K562 (cell line): ENCODE measurements around the gene CAPN12. TPM values are rescaled to one million over a fixed set of nuclear protein-coding genes. Genes with fewer than 3 reads are reported as not detected.

ENCODE experiments used
- ATAC-seq: fragments of 200-7000 bp; cut with Tn5 transposase; 3 replicates; pipeline ENCODE4 v1.9.1; 2020; ENCODE audit warnings: moderate library complexity
- BruUV-seq: library from RNA; stranded (reverse); fragments of 400-500 nt; replicated peaks from 2 replicates; lab custom pipeline; 2021; lab: Mats Ljungman, UMichigan
- CTCF ChIA-PET: fragments of 300-600 bp; formaldehyde crosslinking; extraction: SDS; loops from one replicate; lab custom pipeline; 2021; ENCODE audit warnings: low intra/inter-chr PET ratio; lab: Yijun Ruan, JAX
- POLR2A ChIA-PET: fragments of 300-600, 350-650 bp; sonication (Branson Sonifier 250); formaldehyde crosslinking; extraction: SDS; loops from one replicate; lab custom pipeline; 2021; ENCODE audit warnings: antibody characterized with exemption, inconsistent platforms; lab: Yijun Ruan, JAX
- DNase-seq, 4 experiments: peaks; one replicate each; pipeline versions ENCODE4 v3.0.0 to v3.0.0-alpha.2; 2011 to 2018; ENCODE audit warnings: low spot score in 3 of 4, mixed read lengths in 3 of 4; ENCODE audit errors: extremely low read depth in 1 of 4
- FAIRE-seq: peaks from 2 replicates; lab custom pipeline; 2011; peaks lifted over from hg19 to GRCh38; lab: Jason Lieb, UNC
- H2AFZ ChIP-seq: 2 replicates; pipeline ENCODE4 v1.6.0; 2011; ENCODE audit warnings: low read depth, low read length, control low read depth, inconsistent platforms
- H3K27ac ChIP-seq: fragments of 200-600 bp; 3 replicates; pipeline ENCODE4 v1.8.0; 2011; ENCODE audit warnings: low read depth, mild to moderate bottlenecking, control low read depth, inconsistent platforms, low read length, moderate library complexity, mixed read lengths; ENCODE audit errors: extremely low read depth
- H3K27me3 ChIP-seq, 2 experiments: fragments of 300-600 bp in 1 of 2; 2 replicates in 1 of 2; 3 replicates in 1 of 2; pipeline versions ENCODE4 v1.6.0 to v1.8.0; 2011; ENCODE audit warnings: inconsistent platforms in 2 of 2, low read length in 2 of 2, mild to moderate bottlenecking in 1 of 2, mixed read lengths in 1 of 2, moderate library complexity in 1 of 2; ENCODE audit not compliant: control insufficient read depth in 2 of 2, insufficient read depth in 2 of 2
- H3K36me3 ChIP-seq: fragments of 300-600 bp; 3 replicates; pipeline ENCODE4 v1.8.0; 2011; ENCODE audit warnings: mild to moderate bottlenecking, low read length, inconsistent platforms; ENCODE audit not compliant: control insufficient read depth, insufficient read depth
- H3K4me1 ChIP-seq, 2 experiments: fragments of 200-600 bp in 1 of 2; replicated peaks in 1 of 2; 2 replicates in 1 of 2; 3 replicates in 1 of 2; pipeline versions ENCODE4 v1.5.1 to v1.8.0; 2011; ENCODE audit warnings: inconsistent platforms in 2 of 2, low read length in 2 of 2, mild to moderate bottlenecking in 1 of 2, mixed read lengths in 1 of 2, moderate library complexity in 1 of 2; ENCODE audit not compliant: control insufficient read depth in 2 of 2, insufficient read depth in 2 of 2
- H3K4me2 ChIP-seq: 2 replicates; pipeline ENCODE4 v1.6.1; 2011; ENCODE audit warnings: low read length, control low read depth, inconsistent platforms, mixed read lengths; ENCODE audit not compliant: insufficient read depth
- H3K4me3 ChIP-seq: fragments of 200-600 bp; sonication (generic), shearing (Covaris generic); 2 replicates; pipeline ENCODE4 v1.5.1; 2016; ENCODE audit warnings: control low read depth, inconsistent platforms
- H3K79me2 ChIP-seq: fragments of 200-600 bp; 3 replicates; pipeline ENCODE4 v1.8.0; 2011; ENCODE audit warnings: low read length, inconsistent platforms; ENCODE audit not compliant: control insufficient read depth, insufficient read depth
- H3K9ac ChIP-seq, 2 experiments: 2 replicates each; pipeline versions ENCODE4 v1.6.0 to v1.6.1; 2011; ENCODE audit warnings: low read depth in 2 of 2, low read length in 2 of 2, control low read depth in 1 of 2, inconsistent platforms in 1 of 2, mild to moderate bottlenecking in 1 of 2, mixed read lengths in 1 of 2; ENCODE audit not compliant: insufficient read depth in 1 of 2
- H3K9me1 ChIP-seq: one replicate; pipeline ENCODE4 v1.6.0; 2011; ENCODE audit warnings: inconsistent platforms, mild to moderate bottlenecking, low read length, moderate library complexity; ENCODE audit not compliant: control insufficient read depth, insufficient read depth
- H3K9me3 ChIP-seq: replicated peaks from 2 replicates; pipeline ENCODE4 v1.5.1; 2011; ENCODE audit warnings: low read depth, low read length, inconsistent platforms; ENCODE audit not compliant: control insufficient read depth, insufficient read depth
- H4K20me1 ChIP-seq: replicated peaks from 2 replicates; pipeline ENCODE4 v1.6.1; 2011; ENCODE audit warnings: low read length, inconsistent platforms, mixed read lengths; ENCODE audit not compliant: control insufficient read depth, insufficient read depth
- JUND ChIP-seq, 2 experiments: IDR thresholded peaks; 2 replicates in 1 of 2; 3 replicates in 1 of 2; pipeline ENCODE4 v1.6.1; 2011; ENCODE audit warnings: borderline replicate concordance in 2 of 2, low read depth in 2 of 2, low read length in 2 of 2, improper control_type of control experiment in 1 of 2, missing biosample characterization in 1 of 2, missing genetic modification characterization in 1 of 2, missing genetic modification reagents in 1 of 2
- POLR2G ChIP-seq: fragments of 200-400 bp; formaldehyde crosslinking; IDR thresholded peaks from 2 replicates; pipeline ENCODE4 v1.6.1; 2017; ENCODE audit warnings: low read depth, mild to moderate bottlenecking, antibody characterized with exemption, low read length, moderate library complexity
- RBM22 ChIP-seq: fragments of 200-400 bp; formaldehyde crosslinking; IDR thresholded peaks from 2 replicates; pipeline ENCODE4 v1.6.1; 2018; ENCODE audit warnings: low read length, low read depth; ENCODE audit not compliant: poor library complexity, severe bottlenecking
- SNRNP70 ChIP-seq: fragments of 200-400 bp; formaldehyde crosslinking; optimal IDR thresholded peaks from 2 replicates; pipeline ENCODE3; 2017; ENCODE audit warnings: low read depth, low read length
- STAG1 ChIP-seq: sonication (generic); formaldehyde crosslinking; IDR thresholded peaks from 2 replicates; pipeline ENCODE4 v1.5.0; 2020; ENCODE audit warnings: missing genetic modification reagents, borderline replicate concordance
- WGBS: fragments of 100-300 bp; shearing (Covaris generic); methylation state at CpG from one replicate; pipeline ENCODE4 v1.1.6; 2016; ENCODE audit warnings: low coverage, mixed read lengths; ENCODE audit not compliant: insufficient coverage; ENCODE audit errors: missing lambda C conversion rate; 5-methylcytosine and 5-hydroxymethylcytosine counted together
- in situ Hi-C: fragments of 300-500 bp; cut with MboI; formaldehyde crosslinking; loops from 4 replicates; pipeline ENCODE4 v1.15.0; 2018; ENCODE audit warnings: inconsistent platforms, mixed read lengths
- intact Hi-C: fragments of 100-400 bp; cut with micrococcal nuclease; formaldehyde crosslinking; loops from 2 replicates; pipeline ENCODE4 v1.14.2; 2022
- polyA plus RNA-seq, 8 experiments: library from polyadenylated mRNA; depleted of rRNA in 4 of 8; stranded (reverse) in 5 of 8; unstranded in 3 of 8; fragments of >200 nt; fragmentation: Nextera tagmentation in 2 of 8; fragmentation: Illumina TruSeq in 1 of 8; extraction: Ambion mirVana in 2 of 8; extraction: Trizol in 1 of 8; gene quantifications; 2 replicates each; pipeline versions ENCODE4 v1.2.1 to v1.2.3, GENCODE V29; 2011 to 2014; ENCODE audit warnings: inconsistent platforms in 1 of 8, missing spikeins in 1 of 8
- total RNA-seq, 7 experiments: library from RNA; depleted of rRNA in 6 of 7; stranded (reverse); fragments of >200 nt in 6 of 7; fragmentation: Illumina TruSeq in 2 of 7; extraction: Trizol in 2 of 7; gene quantifications; 2 replicates each; pipeline versions ENCODE4 v1.2.1 to v1.2.3, GENCODE V29; 2011 to 2021; ENCODE audit warnings: low replicate concordance in 1 of 7
- TF ChIP-seq, protein P1 (sequence below): fragments of 200-800 bp; sonication (Bioruptor generic); IDR thresholded peaks from 2 replicates; pipeline ENCODE4 v1.6.1; 2016; ENCODE audit warnings: missing genetic modification characterization, missing compliant biosample characterization

CAPN12 gene
- total and polyA plus RNA-seq, 9 of the 15 experiments (the other 6 are each of a cell fraction or from before 2014, with no cell fraction given): 0.83 to 7.0 (median 1.6) TPM

DNA sequence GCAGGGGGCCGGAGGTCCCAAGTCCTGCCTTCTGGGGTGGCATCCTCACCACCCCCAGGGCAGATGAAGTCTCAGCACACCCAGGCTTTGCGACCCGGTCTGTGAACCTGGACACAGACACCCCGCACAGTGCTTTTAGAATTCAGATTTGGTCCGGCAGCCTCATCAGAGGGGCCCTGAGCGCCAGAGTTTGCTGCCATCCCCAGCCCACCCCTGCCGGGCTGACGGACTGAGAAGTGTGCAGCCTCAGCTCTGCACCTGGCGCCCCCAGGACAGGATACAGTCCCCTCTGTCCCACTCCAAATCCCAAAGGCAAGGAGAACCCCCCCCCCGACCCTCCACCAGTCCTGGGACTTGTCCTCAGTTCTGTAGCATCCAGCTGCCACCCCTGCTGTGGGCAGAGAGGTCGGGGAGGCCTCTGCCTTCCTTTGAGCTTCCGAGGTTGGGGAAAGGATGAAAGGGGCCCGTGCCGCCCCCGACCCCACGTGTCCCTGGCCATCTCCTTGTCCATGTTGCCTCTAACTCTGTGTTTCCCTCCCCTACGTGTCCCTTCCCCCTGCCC is 16.9 kb downstream of the CAPN12 start:
- peaks cover 92% of the 10 kb centered on the region; the same call in 2 of the 3 replicates for H3K36me3 ChIP-seq
- in situ Hi-C loops: no loop called here
- POLR2A ChIA-PET: no interaction called here

DNA sequence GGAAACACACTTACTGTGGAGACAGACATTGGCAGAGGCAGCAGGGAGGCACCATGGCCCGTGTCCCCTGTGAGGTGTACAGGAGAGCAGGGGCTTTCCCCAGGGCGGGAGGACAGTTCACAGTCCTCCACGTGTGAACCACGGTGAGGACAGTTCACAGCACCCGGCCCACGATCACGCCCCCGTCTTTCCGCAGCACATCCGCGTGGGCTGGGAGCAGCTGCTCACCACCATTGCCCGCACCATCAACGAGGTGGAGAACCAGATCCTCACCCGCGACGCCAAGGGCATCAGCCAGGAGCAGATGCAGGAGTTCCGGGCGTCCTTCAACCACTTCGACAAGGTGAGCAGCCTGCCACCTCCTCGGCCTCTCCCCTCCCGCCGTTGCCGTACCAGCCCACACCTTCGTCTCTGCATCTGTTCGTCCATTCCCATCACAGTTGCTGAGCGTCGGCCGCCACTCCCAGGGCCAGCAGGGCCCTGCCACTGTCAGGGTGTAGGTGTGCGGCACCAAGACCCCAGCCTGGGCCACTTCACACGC is 17.4 kb downstream of the CAPN12 start:
- Histone ChIP-seq H3K9ac (peak overlapping the region in 1 of 2 experiments; percentile 59; a peak in 2 of 4 replicates), H2AFZ (no peak overlapping the region), H3K4me2 (no peak overlapping the region), H3K36me3 (peaks cover 94% of the 10 kb centered on the region; the same call in 2 of the 3 replicates), H3K27me3 (no peaks in the 10 kb centered on the region), H4K20me1 (no peaks in the 10 kb centered on the region; the same call in 1 of the 2 replicates), H3K9me3 (no peaks in the 10 kb centered on the region), H3K9me1 (no peaks in the 10 kb centered on the region), H3K4me1 (peaks cover 11 to 49% of the 10 kb centered on the region in 2 experiments), H3K27ac (no peak overlapping the region), H3K4me3 (no peak overlapping the region), H3K79me2 (no peaks in the 10 kb centered on the region)
- no peak for FAIRE-seq
- no TSS peak for BruUV-seq
- in situ Hi-C loops: no loop called here
- 82% methylated on average over 27 of the region's 30 CpGs for WGBS
- no peak for DNase-seq
- no peak for ATAC-seq
- CTCF ChIA-PET: no interaction called here
- POLR2A ChIA-PET: interaction anchor here (0.9 to 1.7 kb wide), 2 partner anchors 16 to 57 kb away, joined by 3 to 5 read pairs; no protein-coding TSS in a partner anchor
- intact Hi-C loops: loop anchor here (5.0 kb wide), 1 partner anchor 50 kb away; no protein-coding TSS in a partner anchor
- TF ChIP-seq, protein P1, sequence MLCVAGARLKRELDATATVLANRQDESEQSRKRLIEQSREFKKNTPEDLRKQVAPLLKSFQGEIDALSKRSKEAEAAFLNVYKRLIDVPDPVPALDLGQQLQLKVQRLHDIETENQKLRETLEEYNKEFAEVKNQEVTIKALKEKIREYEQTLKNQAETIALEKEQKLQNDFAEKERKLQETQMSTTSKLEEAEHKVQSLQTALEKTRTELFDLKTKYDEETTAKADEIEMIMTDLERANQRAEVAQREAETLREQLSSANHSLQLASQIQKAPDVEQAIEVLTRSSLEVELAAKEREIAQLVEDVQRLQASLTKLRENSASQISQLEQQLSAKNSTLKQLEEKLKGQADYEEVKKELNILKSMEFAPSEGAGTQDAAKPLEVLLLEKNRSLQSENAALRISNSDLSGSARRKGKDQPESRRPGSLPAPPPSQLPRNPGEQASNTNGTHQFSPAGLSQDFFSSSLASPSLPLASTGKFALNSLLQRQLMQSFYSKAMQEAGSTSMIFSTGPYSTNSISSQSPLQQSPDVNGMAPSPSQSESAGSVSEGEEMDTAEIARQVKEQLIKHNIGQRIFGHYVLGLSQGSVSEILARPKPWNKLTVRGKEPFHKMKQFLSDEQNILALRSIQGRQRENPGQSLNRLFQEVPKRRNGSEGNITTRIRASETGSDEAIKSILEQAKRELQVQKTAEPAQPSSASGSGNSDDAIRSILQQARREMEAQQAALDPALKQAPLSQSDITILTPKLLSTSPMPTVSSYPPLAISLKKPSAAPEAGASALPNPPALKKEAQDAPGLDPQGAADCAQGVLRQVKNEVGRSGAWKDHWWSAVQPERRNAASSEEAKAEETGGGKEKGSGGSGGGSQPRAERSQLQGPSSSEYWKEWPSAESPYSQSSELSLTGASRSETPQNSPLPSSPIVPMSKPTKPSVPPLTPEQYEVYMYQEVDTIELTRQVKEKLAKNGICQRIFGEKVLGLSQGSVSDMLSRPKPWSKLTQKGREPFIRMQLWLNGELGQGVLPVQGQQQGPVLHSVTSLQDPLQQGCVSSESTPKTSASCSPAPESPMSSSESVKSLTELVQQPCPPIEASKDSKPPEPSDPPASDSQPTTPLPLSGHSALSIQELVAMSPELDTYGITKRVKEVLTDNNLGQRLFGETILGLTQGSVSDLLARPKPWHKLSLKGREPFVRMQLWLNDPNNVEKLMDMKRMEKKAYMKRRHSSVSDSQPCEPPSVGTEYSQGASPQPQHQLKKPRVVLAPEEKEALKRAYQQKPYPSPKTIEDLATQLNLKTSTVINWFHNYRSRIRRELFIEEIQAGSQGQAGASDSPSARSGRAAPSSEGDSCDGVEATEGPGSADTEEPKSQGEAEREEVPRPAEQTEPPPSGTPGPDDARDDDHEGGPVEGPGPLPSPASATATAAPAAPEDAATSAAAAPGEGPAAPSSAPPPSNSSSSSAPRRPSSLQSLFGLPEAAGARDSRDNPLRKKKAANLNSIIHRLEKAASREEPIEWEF (CRISPR knock-in tag): no peak
- TF ChIP-seq RBM22: peak; percentile 79
- TF ChIP-seq STAG1 (CRISPR knock-in tag): no peak
- no peak for TF ChIP-seq JUND (IDR thresholded peaks at IDR 0.05; ENCODE audit: borderline replicate concordance, low read depth, low read length)
- TF ChIP-seq JUND (tag; IDR thresholded peaks at IDR 0.05; ENCODE audit: borderline replicate concordance, low read depth, low read length): no peak

More for the DNA sequence above, 16.9 kb downstream of the CAPN12 start:
- Histone ChIP-seq H3K9ac (peak overlapping the region in 1 of 2 experiments; percentile 84; a peak in 2 of 4 replicates), H3K4me2 (0 out of 2 replicates have a peak overlapping the region, but pooled peaks have one; percentile 16), H3K27ac (peak overlapping the region; percentile 46; the same call in 1 of the 3 replicates), H3K79me2 (no peaks in the 10 kb centered on the region), H4K20me1 (no peaks in the 10 kb centered on the region; the same call in 1 of the 2 replicates), H3K9me1 (no peaks in the 10 kb centered on the region), H3K9me3 (no peaks in the 10 kb centered on the region), H3K27me3 (no peaks in the 10 kb centered on the region), H2AFZ (no peak overlapping the region), H3K4me3 (no peak overlapping the region), H3K4me1 (peaks cover 11 to 48% of the 10 kb centered on the region in 2 experiments)
- WGBS: 97% methylated on average over 12 of the region's 17 CpGs
- TF ChIP-seq POLR2G: 0 out of 2 replicates have a peak, but pooled peaks have one; percentile 36
- no peak for TF ChIP-seq SNRNP70
- TF ChIP-seq RBM22: peak; percentile 23
- CTCF ChIA-PET: no interaction called here
- ATAC-seq (no peak), FAIRE-seq (no peak), DNase-seq (no peak)
- no TSS peak for BruUV-seq
- intact Hi-C loops: loop anchor here (5.0 kb wide), 1 partner anchor 50 kb away; no protein-coding TSS in a partner anchor
